ENCODE data around the gene SFXN5. TPM values are rescaled to one million over a fixed set of nuclear protein-coding genes. Genes with fewer than 3 reads are reported as not detected.
"Not testable (repeated sequence)": the region's sequence is repeated elsewhere in the genome, so short reads cannot be mapped to it uniquely, and the experiment has no call there.

SFXN5 gene
- total RNA-seq, 1 donor from 2014 or later, result 13.1 TPM

- intact Hi-C loops (cut with DNase I), result no loop called here
- ATAC-seq, result no peak
- H3K9me3 ChIP-seq, result no peaks in the 10 kb centered on the region
- TF ChIP-seq, protein P1, sequence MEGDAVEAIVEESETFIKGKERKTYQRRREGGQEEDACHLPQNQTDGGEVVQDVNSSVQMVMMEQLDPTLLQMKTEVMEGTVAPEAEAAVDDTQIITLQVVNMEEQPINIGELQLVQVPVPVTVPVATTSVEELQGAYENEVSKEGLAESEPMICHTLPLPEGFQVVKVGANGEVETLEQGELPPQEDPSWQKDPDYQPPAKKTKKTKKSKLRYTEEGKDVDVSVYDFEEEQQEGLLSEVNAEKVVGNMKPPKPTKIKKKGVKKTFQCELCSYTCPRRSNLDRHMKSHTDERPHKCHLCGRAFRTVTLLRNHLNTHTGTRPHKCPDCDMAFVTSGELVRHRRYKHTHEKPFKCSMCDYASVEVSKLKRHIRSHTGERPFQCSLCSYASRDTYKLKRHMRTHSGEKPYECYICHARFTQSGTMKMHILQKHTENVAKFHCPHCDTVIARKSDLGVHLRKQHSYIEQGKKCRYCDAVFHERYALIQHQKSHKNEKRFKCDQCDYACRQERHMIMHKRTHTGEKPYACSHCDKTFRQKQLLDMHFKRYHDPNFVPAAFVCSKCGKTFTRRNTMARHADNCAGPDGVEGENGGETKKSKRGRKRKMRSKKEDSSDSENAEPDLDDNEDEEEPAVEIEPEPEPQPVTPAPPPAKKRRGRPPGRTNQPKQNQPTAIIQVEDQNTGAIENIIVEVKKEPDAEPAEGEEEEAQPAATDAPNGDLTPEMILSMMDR (IDR thresholded peaks at IDR 0.05), result no peak
- no peak overlapping the region for H3K4me3 ChIP-seq
- peaks cover 22% of the 10 kb centered on the region for H3K4me1 ChIP-seq
- no peak for DNase-seq
- H3K27ac ChIP-seq, result no peak overlapping the region
- H3K27me3 ChIP-seq, result no peaks in the 10 kb centered on the region
- H3K36me3 ChIP-seq, result no peaks in the 10 kb centered on the region
Measured at GRCh38 chr2:73103018-73103542, 31.6 kb upstream of the SFXN5 start.

DNA sequence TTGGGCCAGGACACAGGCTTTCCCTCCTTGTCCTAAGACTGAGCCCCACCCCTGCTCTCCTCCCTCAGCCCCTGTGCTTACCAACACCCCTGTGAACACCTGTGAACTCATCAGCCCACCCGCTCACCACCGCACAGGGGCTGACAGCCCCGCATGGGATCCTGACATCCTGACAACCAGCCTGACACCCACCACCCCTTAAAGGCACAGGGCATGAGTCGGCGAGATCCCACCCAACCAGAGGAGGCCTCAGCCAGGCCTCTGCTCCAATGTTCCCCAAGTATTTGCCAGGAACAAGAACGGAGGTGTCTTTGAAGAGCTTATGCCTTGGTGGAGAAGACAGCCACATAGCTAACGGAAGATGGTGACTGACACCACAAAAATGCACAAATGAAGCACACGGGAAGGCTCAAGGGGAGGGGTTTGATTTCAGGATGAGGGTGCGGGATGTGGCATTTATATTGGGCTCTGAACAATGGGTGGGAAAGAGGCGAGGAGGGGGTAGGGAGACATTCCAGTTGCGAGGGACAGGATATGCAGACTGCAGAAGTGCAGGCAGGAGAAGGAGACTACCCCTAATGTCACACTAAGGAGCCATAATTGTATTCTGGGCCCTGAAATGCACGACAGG, 30.2 kb upstream of the SFXN5 start:
- Histone ChIP-seq H3K4me1 (peaks cover 15% of the 10 kb centered on the region), H3K27ac (no peak overlapping the region), H3K4me3 (no peak overlapping the region), H3K36me3 (no peaks in the 10 kb centered on the region), H3K9me3 (no peaks in the 10 kb centered on the region), H3K27me3 (no peaks in the 10 kb centered on the region)
- ATAC-seq, result no peak
- TF ChIP-seq, protein P1 (IDR thresholded peaks at IDR 0.05), result no peak
- no peak for DNase-seq
- intact Hi-C loops (cut with DNase I), result no loop called here

GRCh38 chr2:73100956-73101355, 29.4 kb upstream of the SFXN5 start:
- ATAC-seq, result no peak

DNA sequence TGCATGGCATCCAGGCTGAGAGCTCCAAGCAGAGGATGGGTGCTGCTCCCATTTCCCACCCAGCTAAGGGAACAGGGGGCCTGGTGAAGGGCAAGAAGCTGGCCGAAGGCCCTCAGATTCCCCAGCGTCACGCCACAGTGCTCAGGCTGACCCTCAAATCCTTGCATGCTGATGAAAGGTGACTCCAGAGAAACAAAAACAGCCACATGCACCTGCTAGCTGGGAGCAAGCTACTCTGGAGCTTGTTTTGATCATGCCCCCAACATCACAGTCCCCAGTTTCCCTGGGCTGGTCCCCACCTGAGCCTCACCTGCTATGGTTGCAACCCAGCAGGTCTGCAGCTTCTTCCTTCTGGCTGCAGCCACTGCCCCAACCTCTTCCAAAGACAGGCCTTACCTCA, 28.0 kb upstream of the SFXN5 start:
- Histone ChIP-seq H3K27me3 (no peaks in the 10 kb centered on the region), H3K27ac (no peak overlapping the region), H3K9me3 (no peaks in the 10 kb centered on the region), H3K4me1 (peaks cover 9% of the 10 kb centered on the region), H3K36me3 (no peaks in the 10 kb centered on the region), H3K4me3 (no peak overlapping the region)
- DNase-seq (no peak), ATAC-seq (no peak)
- intact Hi-C loops (cut with DNase I), result no loop called here
- TF ChIP-seq, protein P1 (IDR thresholded peaks at IDR 0.05), result no peak

More at GRCh38 chr2:73100956-73101355, 29.4 kb upstream of the SFXN5 start:
- no peak for DNase-seq
- Histone ChIP-seq H3K27ac (no peak overlapping the region), H3K27me3 (no peaks in the 10 kb centered on the region), H3K9me3 (no peaks in the 10 kb centered on the region), H3K36me3 (no peaks in the 10 kb centered on the region), H3K4me3 (no peak overlapping the region), H3K4me1 (peaks cover 9% of the 10 kb centered on the region)
- TF ChIP-seq, protein P1 (IDR thresholded peaks at IDR 0.05), result no peak
- intact Hi-C loops (cut with DNase I), result no loop called here

- no peak for ATAC-seq
- Histone ChIP-seq H3K9me3 (no peaks in the 10 kb centered on the region), H3K4me3 (no peak overlapping the region), H3K36me3 (no peaks in the 10 kb centered on the region), H3K27me3 (no peaks in the 10 kb centered on the region), H3K4me1 (peaks cover 7% of the 10 kb centered on the region), H3K27ac (no peak overlapping the region)
- DNase-seq, result no peak
- TF ChIP-seq, protein P1 (IDR thresholded peaks at IDR 0.05), result no peak
- intact Hi-C loops (cut with DNase I), result no loop called here
Measured at GRCh38 chr2:73095910-73096309, 24.4 kb upstream of the SFXN5 start.

GRCh38 chr2:73093601-73094218, 22.2 kb upstream of the SFXN5 start:
- H3K27me3 ChIP-seq; H3K36me3 ChIP-seq; H3K4me1 ChIP-seq; H3K4me3 ChIP-seq; H3K9me3 ChIP-seq; DNase-seq; intact Hi-C loops (cut with DNase I); H3K27ac ChIP-seq; ATAC-seq: not testable (repeated sequence)
